Measurements from ENCODE around the gene RAPH1. TPM values are rescaled to one million over a fixed set of nuclear protein-coding genes. Genes with fewer than 3 reads are reported as not detected.

Gene RAPH1
- total and polyA plus RNA-seq, 7 donors: 4.8 to 19.9 (median 11.8) TPM

DNA sequence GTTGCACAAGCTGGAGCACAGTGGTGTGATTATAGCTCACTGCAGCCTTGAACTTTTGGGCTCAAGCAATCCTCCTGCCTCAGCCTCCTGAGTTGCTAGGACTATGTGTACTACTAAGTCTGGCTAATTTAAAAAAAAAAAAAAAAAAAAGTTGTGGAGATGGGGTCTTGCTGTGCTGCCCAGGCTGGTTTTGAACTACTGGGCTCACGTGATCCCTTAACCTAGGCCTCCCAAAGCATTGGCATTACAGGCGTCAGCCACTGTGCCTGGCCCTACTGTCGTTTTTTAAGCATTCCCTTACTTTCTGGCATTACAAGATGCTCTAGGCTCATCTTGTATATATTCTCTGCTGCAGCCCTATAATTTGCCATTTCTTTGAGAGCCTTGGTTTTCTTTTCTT, 88.3 kb downstream of the RAPH1 start:
- intact Hi-C loops (cut with DNase I): no loop called here
- WGBS, 2 donors: 97% methylated on average over 3 of the region's 3 CpGs

GRCh38 chr2:203446071-203446481, 89.0 kb downstream of the RAPH1 start:
- WGBS, 2 donors: 79 to 83% methylated on average over 3 of the region's 3 CpGs
- no peak for TF ChIP-seq EP300 (IDR thresholded peaks at IDR 0.05)
- TF ChIP-seq, protein P1, sequence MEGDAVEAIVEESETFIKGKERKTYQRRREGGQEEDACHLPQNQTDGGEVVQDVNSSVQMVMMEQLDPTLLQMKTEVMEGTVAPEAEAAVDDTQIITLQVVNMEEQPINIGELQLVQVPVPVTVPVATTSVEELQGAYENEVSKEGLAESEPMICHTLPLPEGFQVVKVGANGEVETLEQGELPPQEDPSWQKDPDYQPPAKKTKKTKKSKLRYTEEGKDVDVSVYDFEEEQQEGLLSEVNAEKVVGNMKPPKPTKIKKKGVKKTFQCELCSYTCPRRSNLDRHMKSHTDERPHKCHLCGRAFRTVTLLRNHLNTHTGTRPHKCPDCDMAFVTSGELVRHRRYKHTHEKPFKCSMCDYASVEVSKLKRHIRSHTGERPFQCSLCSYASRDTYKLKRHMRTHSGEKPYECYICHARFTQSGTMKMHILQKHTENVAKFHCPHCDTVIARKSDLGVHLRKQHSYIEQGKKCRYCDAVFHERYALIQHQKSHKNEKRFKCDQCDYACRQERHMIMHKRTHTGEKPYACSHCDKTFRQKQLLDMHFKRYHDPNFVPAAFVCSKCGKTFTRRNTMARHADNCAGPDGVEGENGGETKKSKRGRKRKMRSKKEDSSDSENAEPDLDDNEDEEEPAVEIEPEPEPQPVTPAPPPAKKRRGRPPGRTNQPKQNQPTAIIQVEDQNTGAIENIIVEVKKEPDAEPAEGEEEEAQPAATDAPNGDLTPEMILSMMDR (IDR thresholded peaks at IDR 0.05): no peak
- TF ChIP-seq POLR2AphosphoS5 (IDR thresholded peaks at IDR 0.05): no peak
- no peak for TF ChIP-seq POLR2A (IDR thresholded peaks at IDR 0.05)
- intact Hi-C loops (cut with DNase I): no loop called here

More for the DNA sequence above, 88.3 kb downstream of the RAPH1 start:
- H3K9me3 ChIP-seq: no peaks in the 10 kb centered on the region
- H3K36me3 ChIP-seq: peaks cover 0 to 63% (median 0%) of the 10 kb centered on the region in 4 donors
- no peak overlapping the region for H3K4me3 ChIP-seq
- no peaks in the 10 kb centered on the region for H3K27me3 ChIP-seq
- TF ChIP-seq EP300 (IDR thresholded peaks at IDR 0.05) (no peak), POLR2A (IDR thresholded peaks at IDR 0.05) (no peak), POLR2AphosphoS5 (IDR thresholded peaks at IDR 0.05) (no peak)
- TF ChIP-seq, protein P1 (IDR thresholded peaks at IDR 0.05): no peak
- H3K27ac ChIP-seq: no peak overlapping the region
- no peak for DNase-seq
- H3K4me1 ChIP-seq: peaks cover 0 to 9% (median 3%) of the 10 kb centered on the region in 4 donors

GRCh38 chr2:203444738-203445137, 90.4 kb downstream of the RAPH1 start:
- TF ChIP-seq POLR2A (IDR thresholded peaks at IDR 0.05) (no peak), POLR2AphosphoS5 (IDR thresholded peaks at IDR 0.05) (no peak)
- H3K36me3 ChIP-seq: peaks cover 0 to 66% (median 2%) of the 10 kb centered on the region in 4 donors
- 87 to 93% methylated on average over 7 of the region's 7 CpGs for WGBS, 2 donors
- H3K27me3 ChIP-seq: no peaks in the 10 kb centered on the region
- no peak for DNase-seq
- H3K4me3 ChIP-seq: no peak overlapping the region
- no peak overlapping the region for H3K27ac ChIP-seq
- H3K9me3 ChIP-seq: no peaks in the 10 kb centered on the region
- H3K4me1 ChIP-seq: no peaks in the 10 kb centered on the region
- intact Hi-C loops (cut with DNase I): no loop called here

More at GRCh38 chr2:203446071-203446481, 89.0 kb downstream of the RAPH1 start:
- Histone ChIP-seq H3K27ac (no peak overlapping the region), H3K4me3 (no peak overlapping the region), H3K9me3 (no peaks in the 10 kb centered on the region), H3K36me3 (peaks cover 0 to 63% (median 0%) of the 10 kb centered on the region in 4 donors), H3K27me3 (no peaks in the 10 kb centered on the region), H3K4me1 (peaks cover 0 to 6% (median 2%) of the 10 kb centered on the region in 4 donors)
- DNase-seq: no peak

DNA sequence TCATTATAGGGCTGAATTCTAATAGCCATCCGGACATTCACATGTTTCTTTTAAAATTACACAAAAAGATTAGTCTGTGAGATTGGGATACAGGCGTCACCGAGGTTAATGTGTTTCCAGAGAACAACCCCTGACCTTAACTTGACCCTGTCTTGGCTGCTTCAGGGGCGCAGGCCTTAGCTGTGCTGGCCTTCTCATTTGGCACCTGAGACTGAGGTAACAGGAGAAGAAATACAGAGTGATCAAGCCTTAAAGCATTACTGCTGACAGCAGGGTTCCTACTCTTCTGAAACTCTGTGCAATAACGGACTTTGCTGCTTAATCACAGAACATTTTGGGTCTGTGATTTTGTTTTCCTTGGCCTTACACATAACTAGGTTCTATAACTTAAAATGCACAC, 92.6 kb downstream of the RAPH1 start:
- no peaks in the 10 kb centered on the region for H3K4me1 ChIP-seq
- H3K27me3 ChIP-seq: no peaks in the 10 kb centered on the region
- intact Hi-C loops (cut with DNase I): no loop called here
- no peaks in the 10 kb centered on the region for H3K9me3 ChIP-seq
- 80 to 86% methylated on average over 5 of the region's 5 CpGs for WGBS, 2 donors
- TF ChIP-seq POLR2AphosphoS5 (IDR thresholded peaks at IDR 0.05) (no peak), EP300 (IDR thresholded peaks at IDR 0.05) (no peak), POLR2A (IDR thresholded peaks at IDR 0.05) (no peak)
- TF ChIP-seq, protein P1 (IDR thresholded peaks at IDR 0.05): no peak
- H3K27ac ChIP-seq: no peak overlapping the region
- DNase-seq: no peak
- H3K36me3 ChIP-seq: peaks cover 0 to 83% (median 6%) of the 10 kb centered on the region in 4 donors
- H3K4me3 ChIP-seq: no peak overlapping the region

GRCh38 chr2:203441463-203441862, 93.6 kb downstream of the RAPH1 start:
- DNase-seq: no peak
- Histone ChIP-seq H3K4me1 (no peaks in the 10 kb centered on the region), H3K27me3 (no peaks in the 10 kb centered on the region), H3K9me3 (no peaks in the 10 kb centered on the region), H3K27ac (no peak overlapping the region), H3K36me3 (peaks cover 0 to 85% (median 6%) of the 10 kb centered on the region in 4 donors), H3K4me3 (no peak overlapping the region)
- 92 to 94% methylated on average over 3 of the region's 3 CpGs for WGBS, 2 donors
- TF ChIP-seq, protein P1 (IDR thresholded peaks at IDR 0.05): no peak
- TF ChIP-seq POLR2AphosphoS5 (IDR thresholded peaks at IDR 0.05) (no peak), POLR2A (IDR thresholded peaks at IDR 0.05) (no peak), EP300 (IDR thresholded peaks at IDR 0.05) (no peak)
- intact Hi-C loops (cut with DNase I): no loop called here
